ENCODE measurements around the gene SMAD5. TPM values are rescaled to one million over a fixed set of nuclear protein-coding genes. Genes with fewer than 3 reads are reported as not detected.

SMAD5 gene
- total and polyA plus RNA-seq, 2 of the 13 experiments (the other 11 are each of a cell fraction or from before 2014, with no cell fraction given): 27.2 to 48.5 TPM

GRCh38 chr5:136191304-136192014, 58.8 kb downstream of the SMAD5 start:
- no peak overlapping the region for H3K4me3 ChIP-seq (replicated peaks in 1 of 3; ENCODE audit: insufficient read depth in 1 of 3, low read depth in 2 of 3, low read length in 3 of 3)
- no peak for ATAC-seq
- intact Hi-C loops (cut with micrococcal nuclease; ENCODE audit: unreplicated experiment): no loop called here
- no peak for DNase-seq (ENCODE audit: low spot score)
- H3K27ac ChIP-seq (ENCODE audit: extremely low read length, insufficient read depth, low read length): no peak overlapping the region
- ChIA-PET CTCF (ENCODE audit: low intra/inter-chr PET ratio, low total read pairs) (no interaction called here), POLR2A (no interaction called here)
- H4K20me1 ChIP-seq (ENCODE audit: insufficient read depth, low read length): no peaks in the 10 kb centered on the region
- H3K9ac ChIP-seq (ENCODE audit: insufficient read depth, low read depth, low read length): no peak overlapping the region
- H3K27me3 ChIP-seq (ENCODE audit: control insufficient read depth in 1 of 2, insufficient read depth in 2 of 2, low read length in 2 of 2): peaks cover 0 to 20% of the 10 kb centered on the region in 2 experiments; a peak in 3 of 5 replicates
- H2AFZ ChIP-seq (ENCODE audit: low read length): no peak overlapping the region
- FAIRE-seq: no peak
- H3K4me1 ChIP-seq (ENCODE audit: insufficient read depth, low read length): peaks cover 32% of the 10 kb centered on the region
- no TSS peak for BruUV-seq (replicated peaks)
- WGBS (ENCODE audit: low lambda C conversion rate): 95% methylated on average over 44 of the region's 44 CpGs
- peaks cover 0 to 3% of the 10 kb centered on the region in 2 experiments; a peak in 2 of 5 replicates for H3K36me3 ChIP-seq (replicated peaks in 1 of 2; ENCODE audit: control insufficient read depth in 1 of 2, insufficient read depth in 2 of 2, low read length in 2 of 2)
- H3K79me2 ChIP-seq (ENCODE audit: insufficient read depth, low read length): no peaks in the 10 kb centered on the region
- H3K9me3 ChIP-seq (ENCODE audit: low read length): no peaks in the 10 kb centered on the region
- TF ChIP-seq ZNF790 (CRISPR knock-in tag; IDR thresholded peaks at IDR 0.05; ENCODE audit: borderline replicate concordance) (no peak), RBM22 (optimal IDR thresholded peaks at IDR 0.05; ENCODE audit: low read length) (peak; percentile 25), ZNF589 (CRISPR knock-in tag; conservative IDR thresholded peaks at IDR 0.05) (no peak), ZNF564 (CRISPR knock-in tag; IDR thresholded peaks at IDR 0.05) (no peak)
- no peak overlapping the region for H3K4me2 ChIP-seq (ENCODE audit: low read depth, low read length)
- in situ Hi-C loops (cut with HindIII; ENCODE audit: extremely low pct_ligation_motif_present, low pct_unique_long_range_greater_than_20kb): no loop called here

GRCh38 chr5:136192015-136192525, 59.4 kb downstream of the SMAD5 start:
- no peak for DNase-seq (ENCODE audit: low spot score)
- Histone ChIP-seq H3K27me3 (ENCODE audit: control insufficient read depth in 1 of 2, insufficient read depth in 2 of 2, low read length in 2 of 2) (peaks cover 0 to 20% of the 10 kb centered on the region in 2 experiments; a peak in 3 of 5 replicates), H3K9me3 (ENCODE audit: low read length) (no peaks in the 10 kb centered on the region), H3K4me2 (ENCODE audit: low read depth, low read length) (peak overlapping the region; percentile 90), H3K27ac (ENCODE audit: extremely low read length, insufficient read depth, low read length) (no peak overlapping the region), H2AFZ (ENCODE audit: low read length) (no peak overlapping the region), H3K4me3 (replicated peaks in 1 of 3; ENCODE audit: insufficient read depth in 1 of 3, low read depth in 2 of 3, low read length in 3 of 3) (peak overlapping the region; percentile 68 to 74 (median 72); a peak in 4 of 6 replicates), H3K79me2 (ENCODE audit: insufficient read depth, low read length) (no peaks in the 10 kb centered on the region), H3K4me1 (ENCODE audit: insufficient read depth, low read length) (peaks cover 30% of the 10 kb centered on the region), H4K20me1 (ENCODE audit: insufficient read depth, low read length) (no peaks in the 10 kb centered on the region), H3K36me3 (replicated peaks in 1 of 2; ENCODE audit: control insufficient read depth in 1 of 2, insufficient read depth in 2 of 2, low read length in 2 of 2) (peaks cover 0 to 3% of the 10 kb centered on the region in 2 experiments; a peak in 2 of 5 replicates), H3K9ac (ENCODE audit: insufficient read depth, low read depth, low read length) (peak overlapping the region; percentile 59; the same call in 1 of the 2 replicates)
- CTCF ChIA-PET (ENCODE audit: low intra/inter-chr PET ratio, low total read pairs): no interaction called here
- POLR2A ChIA-PET: no interaction called here
- intact Hi-C loops (cut with micrococcal nuclease; ENCODE audit: unreplicated experiment): no loop called here
- in situ Hi-C loops (cut with HindIII; ENCODE audit: extremely low pct_ligation_motif_present, low pct_unique_long_range_greater_than_20kb): no loop called here
- WGBS (ENCODE audit: low lambda C conversion rate): 47% methylated on average over 41 of the region's 56 CpGs
- no TSS peak for BruUV-seq (replicated peaks)
- peak; percentile 56 for ATAC-seq
- no peak for FAIRE-seq
- TF ChIP-seq RAD51 (IDR thresholded peaks at IDR 0.05; ENCODE audit: borderline replicate concordance) (no peak), ZFP91 (CRISPR knock-in tag; IDR thresholded peaks at IDR 0.05; ENCODE audit: borderline replicate concordance) (0 out of 2 replicates have a peak, but pooled peaks have one; percentile 53), CENPT (CRISPR knock-in tag; IDR thresholded peaks at IDR 0.05; ENCODE audit: low read depth) (0 out of 2 replicates have a peak, but pooled peaks have one; percentile 23), NCOA2 (CRISPR knock-in tag; IDR thresholded peaks at IDR 0.05) (no peak), HOXA3 (CRISPR knock-in tag; IDR thresholded peaks at IDR 0.05) (peak; percentile 28), AGO2 (optimal IDR thresholded peaks at IDR 0.05; ENCODE audit: low read depth, low read length) (peak; percentile 65), ZNF329 (CRISPR knock-in tag; IDR thresholded peaks at IDR 0.05; ENCODE audit: low read depth) (0 out of 2 replicates have a peak, but pooled peaks have one; percentile 6), POLR2A (IDR thresholded peaks at IDR 0.05; ENCODE audit: insufficient read depth in 1 of 2, low read depth in 2 of 2, low read length in 2 of 2) (peak in 1 of 2 experiments; percentile 37; a peak in 1 of 4 replicates)

Data from HepG2 (cell line).